UCSD-AML1 (cell line): ENCODE results near the gene PFKP.
"Not testable (repeated sequence)": the region's sequence is repeated elsewhere in the genome, so short reads cannot be mapped to it uniquely, and the experiment has no call there.

Experiments
- DNase-seq: peaks from one replicate; lab custom pipeline; 2025; ENCODE audit not compliant: unreplicated experiment; lab: John Stamatoyannopoulos, UW

PFKP gene

GRCh38 chr10:3150366-3150765 lies 83.0 kb downstream of the PFKP start:
- DNase-seq, result no peak

GRCh38 chr10:3150961-3151360 lies 83.6 kb downstream of the PFKP start:
- DNase-seq, result no peak

GRCh38 chr10:3151889-3152565 lies 84.7 kb downstream of the PFKP start:
- DNase-seq, result no peak

DNA sequence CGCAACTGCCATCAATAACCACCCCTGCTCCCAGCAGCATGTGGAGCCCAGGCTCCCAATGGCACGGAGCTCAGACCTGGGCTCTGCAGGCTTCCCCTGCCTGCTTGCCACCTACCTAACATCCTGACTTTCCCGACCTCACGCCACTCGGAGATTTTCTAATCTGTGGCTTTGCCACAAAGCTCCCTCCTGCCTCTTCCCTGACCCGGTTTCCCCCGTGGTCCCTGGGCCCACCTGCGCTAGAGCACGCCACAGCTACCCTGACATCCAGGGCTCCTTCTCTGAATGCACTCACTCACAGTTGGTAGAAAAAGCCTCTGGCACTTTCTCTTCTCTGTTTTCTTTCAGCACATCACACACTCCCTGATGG lies 85.2 kb downstream of the PFKP start:
- no peak for DNase-seq

DNA sequence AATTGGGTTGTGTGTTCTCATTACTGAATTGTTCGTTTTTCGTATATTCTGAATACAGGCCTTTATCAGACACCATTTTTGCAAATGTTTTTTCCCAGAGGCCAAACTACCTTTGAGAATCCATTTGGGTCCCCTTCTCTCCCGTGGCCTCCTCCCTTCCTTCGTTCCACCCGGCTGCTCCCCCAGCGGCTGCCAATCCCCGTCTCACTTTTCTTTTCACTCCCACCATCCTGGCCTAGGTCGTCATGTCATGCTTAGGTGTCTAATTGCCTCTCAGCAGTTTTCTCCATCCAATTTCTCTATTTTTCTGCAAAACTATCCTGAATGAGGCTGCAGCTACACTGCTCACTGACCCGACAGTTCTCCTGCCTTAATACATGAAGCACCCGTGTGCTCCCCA lies 87.3 kb downstream of the PFKP start:
- DNase-seq, result no peak

GRCh38 chr10:3159152-3159551 lies 91.8 kb downstream of the PFKP start:
- no peak for DNase-seq

GRCh38 chr10:3162533-3162932 lies 95.2 kb downstream of the PFKP start:
- DNase-seq, result no peak

- DNase-seq, result no peak
Measured at GRCh38 chr10:3163879-3164278, 96.5 kb downstream of the PFKP start.

- no peak for DNase-seq
Measured at GRCh38 chr10:3165196-3165595, 97.8 kb downstream of the PFKP start.

DNA sequence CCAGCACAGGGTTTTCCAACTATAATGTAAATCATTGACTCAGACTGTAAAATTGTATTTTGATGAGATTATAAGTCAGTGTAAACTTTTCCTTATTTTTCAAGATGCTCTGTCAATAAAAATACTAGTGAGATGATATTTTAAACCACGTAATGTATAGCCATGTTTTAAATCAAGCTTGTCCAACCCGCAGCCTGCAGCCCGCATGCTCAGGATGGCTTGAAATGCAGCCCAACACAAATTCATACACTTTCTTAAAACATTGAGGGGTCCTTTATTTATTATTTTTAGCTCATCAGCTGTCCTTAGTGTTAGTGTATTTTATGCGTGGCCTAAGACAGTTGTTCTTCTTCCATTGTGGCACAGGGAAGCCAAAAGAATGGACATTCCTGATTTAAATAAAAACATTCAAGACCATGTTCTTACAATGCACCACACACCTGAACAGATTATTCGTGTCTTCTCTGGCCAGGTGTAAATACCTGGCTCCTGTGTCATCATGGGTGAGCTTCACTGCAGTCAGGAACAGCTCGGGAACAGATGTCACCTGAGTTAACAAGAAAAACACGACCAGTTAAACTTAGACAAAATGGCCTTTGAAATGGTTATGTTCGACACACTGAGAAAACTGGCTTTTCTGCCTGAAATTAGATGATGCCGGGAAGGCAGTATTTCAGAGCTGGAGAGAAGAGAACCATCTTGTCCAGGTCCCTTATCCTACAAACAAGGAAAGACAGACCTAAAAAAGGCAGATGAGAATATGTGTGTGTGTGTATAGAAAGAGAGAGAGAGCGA lies 99.3 kb downstream of the PFKP start:
- DNase-seq, result no peak

GRCh38 chr10:3167611-3168330 lies 100.4 kb downstream of the PFKP start:
- no peak for DNase-seq

GRCh38 chr10:3169271-3169670 lies 101.9 kb downstream of the PFKP start:
- no peak for DNase-seq

DNA sequence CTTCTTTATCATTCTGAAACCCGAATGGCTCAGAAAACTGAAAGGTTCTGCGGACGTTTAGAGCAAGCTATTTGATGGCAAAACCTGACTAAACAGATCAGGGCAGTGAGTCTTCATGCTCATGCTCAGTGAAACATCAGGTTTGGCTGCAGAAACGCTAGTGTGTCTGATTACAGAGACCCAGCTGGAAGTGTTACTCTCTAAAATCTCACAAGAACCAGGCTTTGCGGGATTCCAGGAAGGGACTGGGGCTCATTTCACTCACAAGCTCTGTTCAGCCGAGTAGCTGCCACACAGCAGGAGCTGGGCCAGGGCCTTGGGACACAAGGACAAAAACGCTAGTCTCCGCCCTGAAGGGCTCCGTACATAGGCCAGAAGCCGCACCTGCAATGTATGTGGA lies 102.3 kb downstream of the PFKP start:
- DNase-seq, result no peak

- DNase-seq, result not testable (repeated sequence)
Measured at GRCh38 chr10:3171488-3171887, 104.1 kb downstream of the PFKP start.

GRCh38 chr10:3172081-3172445 lies 104.7 kb downstream of the PFKP start:
- DNase-seq, result no peak

- peak; percentile 100 for DNase-seq
Measured at GRCh38 chr10:3172446-3173170, 105.3 kb downstream of the PFKP start, which contains the start of gene PITRM1. Gene PITRM1, minus strand, starts transcription at chr10:3172782. Its CDS starts 10 bp downstream, at chr10:3172772.

GRCh38 chr10:3173171-3173878 lies 106.0 kb downstream of the PFKP start:
- no peak for DNase-seq

- no peak for DNase-seq
Measured at GRCh38 chr10:3178042-3178441, 110.7 kb downstream of the PFKP start.

GRCh38 chr10:3179174-3179573 lies 111.8 kb downstream of the PFKP start:
- no peak for DNase-seq

- DNase-seq, result no peak
Measured at GRCh38 chr10:3180355-3181025, 113.1 kb downstream of the PFKP start.
